HG03064 (cell line): ENCODE data around the gene MIA2.

Experiments
- ATAC-seq: cut with Tn5 transposase; IDR thresholded peaks from one replicate; pipeline ENCODE4 v1.9.1; 2021; ENCODE audit warnings: low read depth; ENCODE audit not compliant: unreplicated experiment

Gene MIA2

GRCh38 chr14:39432179-39432618 is 198.5 kb downstream of the MIA2 start, which contains the start of gene FBXO33:
FBXO33 (minus strand) TSS chr14:39432433; CDS start chr14:39432162, 271 bp downstream.
- peak; percentile 69 for ATAC-seq

DNA sequence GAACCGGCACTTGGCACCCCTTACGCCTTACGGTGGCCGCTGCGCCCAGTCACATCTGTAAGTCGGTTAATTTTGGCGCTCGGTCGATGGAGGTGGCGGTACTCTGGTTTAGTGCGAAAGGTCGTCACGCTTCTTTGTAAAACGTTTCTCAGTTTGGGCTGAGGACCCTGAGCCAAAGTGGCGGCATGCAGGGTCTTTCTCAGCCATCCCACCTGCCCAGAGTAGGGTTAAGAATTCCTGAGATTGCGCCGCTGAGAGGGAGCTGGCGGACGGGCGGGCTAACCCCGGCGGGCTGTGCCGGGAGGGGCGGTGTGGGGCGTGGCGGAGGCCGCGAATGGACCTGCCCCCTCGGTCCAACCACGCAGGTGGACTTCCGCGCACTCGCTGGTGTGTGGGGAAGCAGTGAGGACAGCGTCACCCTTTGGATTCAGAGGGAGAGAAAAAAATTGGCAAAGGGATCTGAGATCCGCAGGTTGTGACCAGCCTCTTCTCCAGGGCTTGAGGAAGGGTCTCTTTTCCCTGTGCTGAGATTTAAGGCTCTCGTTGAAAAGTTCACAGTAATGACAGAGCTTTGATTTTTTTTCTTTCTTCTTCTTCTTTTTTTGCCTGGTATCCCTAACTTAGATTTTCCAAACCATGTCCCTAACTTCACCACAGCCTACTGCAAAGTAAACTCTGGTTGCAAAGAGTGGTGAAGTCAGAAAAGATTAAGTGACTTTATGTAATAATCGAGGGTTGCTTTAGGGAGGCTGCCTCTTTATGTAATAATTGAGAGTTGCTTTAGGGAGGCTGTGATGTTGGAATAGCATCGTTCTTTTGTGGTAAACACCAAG is 199.1 kb downstream of the MIA2 start:
- ATAC-seq = peak; percentile 71

- no peak for ATAC-seq
Measured at GRCh38 chr14:39433452-39433813, 199.7 kb downstream of the MIA2 start.

- ATAC-seq = no peak
Measured at GRCh38 chr14:39434401-39434800, 200.7 kb downstream of the MIA2 start.

- ATAC-seq = no peak
Measured at GRCh38 chr14:39435241-39435640, 201.5 kb downstream of the MIA2 start.
